HepG2 (cell line): ENCODE data around the gene CXADR. TPM values are rescaled to one million over a fixed set of nuclear protein-coding genes. Genes with fewer than 3 reads are reported as not detected.
A peak's percentile ranks its signal among the peaks of the same experiment; 100 is the strongest.

Experiments used
- ATF7 ChIP-seq, 2 experiments: fragments of 450-650 bp in 1 of 2; sonication (generic) in 1 of 2; formaldehyde crosslinking in 1 of 2; IDR thresholded peaks; 2 replicates each; pipeline versions ENCODE4 v1.4.0 to v1.6.1; 2016 to 2020; ENCODE audit warnings: antibody characterized with exemption in 1 of 2, mild to moderate bottlenecking in 1 of 2, missing genetic modification reagents in 1 of 2
- CREB1 ChIP-seq, 2 experiments: fragments of 450-650 bp in 1 of 2; IDR thresholded peaks; 2 replicates each; pipeline ENCODE4 v1.6.1; 2016 to 2017; ENCODE audit warnings: control low read depth in 1 of 2, mild to moderate bottlenecking in 1 of 2, missing compliant biosample characterization in 1 of 2, missing genetic modification characterization in 1 of 2
- DNMT3B ChIP-seq: conservative IDR thresholded peaks from 2 replicates; pipeline ENCODE4 v1.6.1; 2016; ENCODE audit warnings: missing biosample characterization, control low read depth
- FOXJ3 ChIP-seq: sonication (generic); formaldehyde crosslinking; IDR thresholded peaks from 2 replicates; pipeline ENCODE4 v1.4.0; 2020; ENCODE audit warnings: missing genetic modification reagents, mild to moderate bottlenecking, borderline replicate concordance
- FOXM1 ChIP-seq: sonication (generic); formaldehyde crosslinking; IDR thresholded peaks from 2 replicates; pipeline ENCODE4 v1.5.0; 2020; ENCODE audit warnings: missing genetic modification reagents
- HCFC1 ChIP-seq: fragments of 150-350 bp; IDR thresholded peaks from 2 replicates; pipeline ENCODE4 v1.6.1; 2014; ENCODE audit warnings: low read depth, low read length
- HOXA9 ChIP-seq: sonication (generic); formaldehyde crosslinking; IDR thresholded peaks from 2 replicates; pipeline ENCODE4 v1.8.1; 2022; ENCODE audit warnings: missing genetic modification reagents, mild to moderate bottlenecking, moderate library complexity, borderline replicate concordance
- MLX ChIP-seq: IDR thresholded peaks from 2 replicates; pipeline ENCODE4 v1.6.1; 2016
- NFKBIZ ChIP-seq: IDR thresholded peaks from 2 replicates; pipeline ENCODE4 v1.6.1; 2018; ENCODE audit warnings: missing genetic modification reagents, missing compliant biosample characterization
- RERE ChIP-seq: IDR thresholded peaks from 2 replicates; pipeline ENCODE4 v1.6.1; 2016; ENCODE audit warnings: low read depth, missing genetic modification reagents, missing compliant biosample characterization
- U2AF2 ChIP-seq: fragments of 200-400 bp; formaldehyde crosslinking; IDR thresholded peaks from 2 replicates; pipeline ENCODE4 v1.6.1; 2017; ENCODE audit warnings: low read depth, mild to moderate bottlenecking, low read length
- ZMYM3 ChIP-seq: sonication (generic); formaldehyde crosslinking; IDR thresholded peaks from 2 replicates; pipeline ENCODE4 v1.5.1; 2020; ENCODE audit warnings: mild to moderate bottlenecking, missing genetic modification reagents
- ZNF235 ChIP-seq: sonication (generic); formaldehyde crosslinking; IDR thresholded peaks from 2 replicates; pipeline ENCODE4 v1.8.1; 2023; ENCODE audit warnings: mild to moderate bottlenecking, missing genetic modification reagents, borderline replicate concordance
- ZNF253 ChIP-seq: sonication (generic); formaldehyde crosslinking; IDR thresholded peaks from 2 replicates; pipeline ENCODE4 v1.8.0; 2022; ENCODE audit warnings: mild to moderate bottlenecking, missing genetic modification reagents, borderline replicate concordance
- ZNF501 ChIP-seq: sonication (generic); formaldehyde crosslinking; IDR thresholded peaks from 2 replicates; pipeline ENCODE4 v1.5.1; 2020; ENCODE audit warnings: mild to moderate bottlenecking, moderate library complexity, missing genetic modification reagents
- ZNF607 ChIP-seq: sonication (generic); formaldehyde crosslinking; IDR thresholded peaks from 2 replicates; pipeline ENCODE4 v1.5.1; 2020; ENCODE audit warnings: missing genetic modification reagents, mild to moderate bottlenecking, borderline replicate concordance
- ZNF800 ChIP-seq: sonication (generic); formaldehyde crosslinking; IDR thresholded peaks from 2 replicates; pipeline ENCODE4 v1.4.0; 2020; ENCODE audit warnings: missing genetic modification reagents
- polyA plus RNA-seq, 8 experiments: library from polyadenylated mRNA; depleted of rRNA in 3 of 8; stranded (reverse) in 7 of 8; unstranded in 1 of 8; fragments of >200 nt; fragmentation: Illumina TruSeq in 4 of 8; extraction: Trizol in 4 of 8; gene quantifications; 2 replicates each; pipeline versions ENCODE4 v1.2.1 to v1.2.3, GENCODE V29; 2011 to 2016; ENCODE audit warnings: low read depth in 4 of 8, missing spikeins in 1 of 8, mixed read lengths in 1 of 8; ENCODE audit not compliant: insufficient read depth in 1 of 8
- total RNA-seq, 5 experiments: library from RNA; depleted of rRNA; stranded (reverse); fragments of >200 nt; fragmentation: Illumina TruSeq; extraction: Trizol; gene quantifications; 2 replicates each; pipeline ENCODE4 v1.2.3, GENCODE V29; 2016; ENCODE audit warnings: low read depth in 1 of 5
- TF ChIP-seq, protein P1 (sequence below): sonication (generic); formaldehyde crosslinking; IDR thresholded peaks from 2 replicates; pipeline ENCODE4 v1.5.1; 2020; ENCODE audit warnings: mild to moderate bottlenecking, missing genetic modification reagents

Gene CXADR
- total and polyA plus RNA-seq, 2 of the 13 experiments (the other 11 are each of a cell fraction or from before 2014, with no cell fraction given) = 86.8 to 110 TPM

- TF ChIP-seq RERE (peak; percentile 93), ZNF607 (peak; percentile 81; the same call in 1 of the 2 replicates), HOXA9 (peak; percentile 75), ZNF253 (no peak), DNMT3B (CRISPR knock-in tag) (peak; percentile 75), FOXM1 (CRISPR knock-in tag) (no peak), ZNF800 (CRISPR knock-in tag) (0 out of 2 replicates have a peak, but pooled peaks have one; percentile 80), NFKBIZ (CRISPR knock-in tag) (peak; percentile 89; the same call in 1 of the 2 replicates), ZNF501 (CRISPR knock-in tag) (no peak), FOXJ3 (peak; percentile 99), ATF7 (IDR thresholded peaks at IDR 0.05) (peak; percentile 56; the same call in 1 of the 2 replicates), ATF7 (CRISPR knock-in tag; IDR thresholded peaks at IDR 0.05) (peak; percentile 73; the same call in 1 of the 2 replicates), U2AF2 (no peak), MLX (CRISPR knock-in tag) (peak; percentile 98), HCFC1 (no peak), ZNF235 (CRISPR knock-in tag) (no peak), CREB1 (IDR thresholded peaks at IDR 0.05) (peak; percentile 43), CREB1 (CRISPR knock-in tag; IDR thresholded peaks at IDR 0.05) (no peak; the same call in none of the 2 replicates), ZMYM3 (CRISPR knock-in tag) (peak; percentile 84; the same call in 1 of the 2 replicates)
- TF ChIP-seq, protein P1, sequence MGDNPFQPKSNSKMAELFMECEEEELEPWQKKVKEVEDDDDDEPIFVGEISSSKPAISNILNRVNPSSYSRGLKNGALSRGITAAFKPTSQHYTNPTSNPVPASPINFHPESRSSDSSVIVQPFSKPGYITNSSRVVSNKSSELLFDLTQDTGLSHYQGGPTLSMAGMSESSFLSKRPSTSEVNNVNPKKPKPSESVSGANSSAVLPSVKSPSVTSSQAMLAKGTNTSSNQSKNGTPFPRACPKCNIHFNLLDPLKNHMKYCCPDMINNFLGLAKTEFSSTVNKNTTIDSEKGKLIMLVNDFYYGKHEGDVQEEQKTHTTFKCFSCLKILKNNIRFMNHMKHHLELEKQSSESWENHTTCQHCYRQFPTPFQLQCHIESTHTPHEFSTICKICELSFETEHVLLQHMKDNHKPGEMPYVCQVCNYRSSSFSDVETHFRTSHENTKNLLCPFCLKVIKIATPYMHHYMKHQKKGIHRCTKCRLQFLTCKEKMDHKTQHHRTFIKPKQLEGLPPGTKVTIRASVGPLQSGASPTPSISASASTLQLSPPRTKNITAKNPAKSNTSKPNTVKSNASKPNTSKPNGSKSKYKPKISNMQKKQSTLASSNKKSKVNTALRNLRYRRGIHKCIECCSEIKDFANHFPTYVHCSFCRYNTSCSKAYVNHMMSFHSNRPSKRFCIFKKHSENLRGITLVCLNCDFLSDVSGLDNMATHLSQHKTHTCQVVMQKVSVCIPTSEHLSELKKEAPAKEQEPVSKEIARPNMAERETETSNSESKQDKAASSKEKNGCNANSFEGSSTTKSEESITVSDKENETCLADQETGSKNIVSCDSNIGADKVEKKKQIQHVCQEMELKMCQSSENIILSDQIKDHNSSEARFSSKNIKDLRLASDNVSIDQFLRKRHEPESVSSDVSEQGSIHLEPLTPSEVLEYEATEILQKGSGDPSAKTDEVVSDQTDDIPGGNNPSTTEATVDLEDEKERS (CRISPR knock-in tag) = peak; percentile 78; the same call in 1 of the 2 replicates
Observed at GRCh38 chr21:17523007-17523451, 10.2 kb downstream of the CXADR start (continued).
